ENCODE measurements around the gene NPHP4. TPM values are rescaled to one million over a fixed set of nuclear protein-coding genes. Genes with fewer than 3 reads are reported as not detected.
A peak's percentile ranks its signal among the peaks of the same experiment; 100 is the strongest.

The NPHP4 gene
- total and polyA plus RNA-seq, 9 of the 15 experiments (the other 6 are each of a cell fraction or from before 2014, with no cell fraction given) = 0.52 to 26.2 (median 6.7) TPM

DNA sequence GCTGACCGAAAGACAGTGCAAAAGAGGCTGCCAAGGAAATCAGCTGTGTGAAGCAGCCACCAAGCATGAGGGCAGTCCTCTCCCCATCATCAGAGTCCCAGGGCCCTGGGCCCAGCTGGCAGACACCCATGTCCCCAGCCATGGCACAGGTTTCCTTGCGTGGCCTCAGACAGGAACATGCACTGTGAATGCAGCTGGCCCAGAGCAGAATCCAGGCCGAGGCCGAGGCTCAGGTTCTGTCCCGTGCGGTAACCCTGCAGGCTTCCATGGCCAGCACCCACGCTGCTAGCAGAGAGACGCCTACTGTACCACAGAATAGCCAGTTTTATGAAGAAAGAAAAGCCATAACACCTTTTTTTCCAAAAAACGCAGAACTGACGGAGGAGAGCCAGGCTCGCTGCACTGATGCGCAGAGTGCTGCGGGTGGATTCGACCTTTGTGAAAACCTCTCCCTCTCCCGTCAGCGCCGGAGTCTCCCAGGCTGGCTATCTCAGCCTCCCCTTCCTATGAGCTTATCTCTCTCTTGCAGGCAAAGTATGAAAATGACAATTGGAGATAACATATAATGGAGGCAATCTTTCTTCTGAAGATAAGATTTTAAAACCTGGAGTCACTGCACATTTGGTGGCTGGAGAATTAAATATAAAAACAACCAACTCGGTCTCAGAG, 106.6 kb downstream of the NPHP4 start (continued):
- TF ChIP-seq, protein P1, sequence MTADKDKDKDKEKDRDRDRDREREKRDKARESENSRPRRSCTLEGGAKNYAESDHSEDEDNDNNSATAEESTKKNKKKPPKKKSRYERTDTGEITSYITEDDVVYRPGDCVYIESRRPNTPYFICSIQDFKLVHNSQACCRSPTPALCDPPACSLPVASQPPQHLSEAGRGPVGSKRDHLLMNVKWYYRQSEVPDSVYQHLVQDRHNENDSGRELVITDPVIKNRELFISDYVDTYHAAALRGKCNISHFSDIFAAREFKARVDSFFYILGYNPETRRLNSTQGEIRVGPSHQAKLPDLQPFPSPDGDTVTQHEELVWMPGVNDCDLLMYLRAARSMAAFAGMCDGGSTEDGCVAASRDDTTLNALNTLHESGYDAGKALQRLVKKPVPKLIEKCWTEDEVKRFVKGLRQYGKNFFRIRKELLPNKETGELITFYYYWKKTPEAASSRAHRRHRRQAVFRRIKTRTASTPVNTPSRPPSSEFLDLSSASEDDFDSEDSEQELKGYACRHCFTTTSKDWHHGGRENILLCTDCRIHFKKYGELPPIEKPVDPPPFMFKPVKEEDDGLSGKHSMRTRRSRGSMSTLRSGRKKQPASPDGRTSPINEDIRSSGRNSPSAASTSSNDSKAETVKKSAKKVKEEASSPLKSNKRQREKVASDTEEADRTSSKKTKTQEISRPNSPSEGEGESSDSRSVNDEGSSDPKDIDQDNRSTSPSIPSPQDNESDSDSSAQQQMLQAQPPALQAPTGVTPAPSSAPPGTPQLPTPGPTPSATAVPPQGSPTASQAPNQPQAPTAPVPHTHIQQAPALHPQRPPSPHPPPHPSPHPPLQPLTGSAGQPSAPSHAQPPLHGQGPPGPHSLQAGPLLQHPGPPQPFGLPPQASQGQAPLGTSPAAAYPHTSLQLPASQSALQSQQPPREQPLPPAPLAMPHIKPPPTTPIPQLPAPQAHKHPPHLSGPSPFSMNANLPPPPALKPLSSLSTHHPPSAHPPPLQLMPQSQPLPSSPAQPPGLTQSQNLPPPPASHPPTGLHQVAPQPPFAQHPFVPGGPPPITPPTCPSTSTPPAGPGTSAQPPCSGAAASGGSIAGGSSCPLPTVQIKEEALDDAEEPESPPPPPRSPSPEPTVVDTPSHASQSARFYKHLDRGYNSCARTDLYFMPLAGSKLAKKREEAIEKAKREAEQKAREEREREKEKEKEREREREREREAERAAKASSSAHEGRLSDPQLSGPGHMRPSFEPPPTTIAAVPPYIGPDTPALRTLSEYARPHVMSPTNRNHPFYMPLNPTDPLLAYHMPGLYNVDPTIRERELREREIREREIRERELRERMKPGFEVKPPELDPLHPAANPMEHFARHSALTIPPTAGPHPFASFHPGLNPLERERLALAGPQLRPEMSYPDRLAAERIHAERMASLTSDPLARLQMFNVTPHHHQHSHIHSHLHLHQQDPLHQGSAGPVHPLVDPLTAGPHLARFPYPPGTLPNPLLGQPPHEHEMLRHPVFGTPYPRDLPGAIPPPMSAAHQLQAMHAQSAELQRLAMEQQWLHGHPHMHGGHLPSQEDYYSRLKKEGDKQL (CRISPR knock-in tag; IDR thresholded peaks at IDR 0.05; ENCODE audit: borderline replicate concordance) = no peak
- peak; percentile 77; the same call in 1 of the 2 replicates for TF ChIP-seq MTA3 (IDR thresholded peaks at IDR 0.05; ENCODE audit: borderline replicate concordance)
- TF ChIP-seq RFX5 (IDR thresholded peaks at IDR 0.05; ENCODE audit: low read depth, low read length) = no peak
- TF ChIP-seq, protein P2, sequence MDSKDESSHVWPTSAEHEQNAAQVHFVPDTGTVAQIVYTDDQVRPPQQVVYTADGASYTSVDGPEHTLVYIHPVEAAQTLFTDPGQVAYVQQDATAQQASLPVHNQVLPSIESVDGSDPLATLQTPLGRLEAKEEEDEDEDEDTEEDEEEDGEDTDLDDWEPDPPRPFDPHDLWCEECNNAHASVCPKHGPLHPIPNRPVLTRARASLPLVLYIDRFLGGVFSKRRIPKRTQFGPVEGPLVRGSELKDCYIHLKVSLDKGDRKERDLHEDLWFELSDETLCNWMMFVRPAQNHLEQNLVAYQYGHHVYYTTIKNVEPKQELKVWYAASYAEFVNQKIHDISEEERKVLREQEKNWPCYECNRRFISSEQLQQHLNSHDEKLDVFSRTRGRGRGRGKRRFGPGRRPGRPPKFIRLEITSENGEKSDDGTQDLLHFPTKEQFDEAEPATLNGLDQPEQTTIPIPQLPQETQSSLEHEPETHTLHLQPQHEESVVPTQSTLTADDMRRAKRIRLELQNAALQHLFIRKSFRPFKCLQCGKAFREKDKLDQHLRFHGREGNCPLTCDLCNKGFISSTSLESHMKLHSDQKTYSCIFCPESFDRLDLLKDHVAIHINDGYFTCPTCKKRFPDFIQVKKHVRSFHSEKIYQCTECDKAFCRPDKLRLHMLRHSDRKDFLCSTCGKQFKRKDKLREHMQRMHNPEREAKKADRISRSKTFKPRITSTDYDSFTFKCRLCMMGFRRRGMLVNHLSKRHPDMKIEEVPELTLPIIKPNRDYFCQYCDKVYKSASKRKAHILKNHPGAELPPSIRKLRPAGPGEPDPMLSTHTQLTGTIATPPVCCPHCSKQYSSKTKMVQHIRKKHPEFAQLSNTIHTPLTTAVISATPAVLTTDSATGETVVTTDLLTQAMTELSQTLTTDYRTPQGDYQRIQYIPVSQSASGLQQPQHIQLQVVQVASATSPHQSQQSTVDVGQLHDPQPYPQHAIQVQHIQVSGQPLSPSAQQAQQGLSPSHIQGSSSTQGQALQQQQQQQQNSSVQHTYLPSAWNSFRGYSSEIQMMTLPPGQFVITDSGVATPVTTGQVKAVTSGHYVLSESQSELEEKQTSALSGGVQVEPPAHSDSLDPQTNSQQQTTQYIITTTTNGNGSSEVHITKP (IDR thresholded peaks at IDR 0.05; ENCODE audit: partially characterized antibody) = peak; percentile 32
- 0 out of 2 replicates have a peak, but pooled peaks have one; percentile 20 for TF ChIP-seq RAD51 (IDR thresholded peaks at IDR 0.05; ENCODE audit: borderline replicate concordance, low read depth)
- no peak for TF ChIP-seq FOXA3 (CRISPR knock-in tag; conservative IDR thresholded peaks at IDR 0.05 in 1 of 2, IDR thresholded peaks at IDR 0.05 in 1 of 2)
- TF ChIP-seq CBX5 (IDR thresholded peaks at IDR 0.05; ENCODE audit: borderline replicate concordance, low read depth) = no peak
- peak; percentile 34; the same call in 1 of the 2 replicates for TF ChIP-seq L3MBTL2 (IDR thresholded peaks at IDR 0.05)
- TF ChIP-seq MXI1 (IDR thresholded peaks at IDR 0.05; ENCODE audit: low read depth, low read length) = peak; percentile 44; the same call in 1 of the 2 replicates
- TF ChIP-seq SREBF1 (IDR thresholded peaks at IDR 0.05; ENCODE audit: borderline replicate concordance, low read depth, low read length) = no peak
- TF ChIP-seq ZNF384 (IDR thresholded peaks at IDR 0.05; ENCODE audit: low read depth, low read length) = 0 out of 2 replicates have a peak, but pooled peaks have one; percentile 22
- TF ChIP-seq CHD1 (IDR thresholded peaks at IDR 0.05; ENCODE audit: low read length) = no peak
- TF ChIP-seq, protein P3, sequence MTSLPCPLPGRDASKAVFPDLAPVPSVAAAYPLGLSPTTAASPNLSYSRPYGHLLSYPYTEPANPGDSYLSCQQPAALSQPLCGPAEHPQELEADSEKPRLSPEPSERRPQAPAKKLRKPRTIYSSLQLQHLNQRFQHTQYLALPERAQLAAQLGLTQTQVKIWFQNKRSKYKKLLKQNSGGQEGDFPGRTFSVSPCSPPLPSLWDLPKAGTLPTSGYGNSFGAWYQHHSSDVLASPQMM (CRISPR knock-in tag; IDR thresholded peaks at IDR 0.05) = no peak
- no peak for TF ChIP-seq ATF1 (CRISPR knock-in tag; IDR thresholded peaks at IDR 0.05)
- TF ChIP-seq ATF1 (tag; IDR thresholded peaks at IDR 0.05) = peak; percentile 51
- TF ChIP-seq, protein P4, sequence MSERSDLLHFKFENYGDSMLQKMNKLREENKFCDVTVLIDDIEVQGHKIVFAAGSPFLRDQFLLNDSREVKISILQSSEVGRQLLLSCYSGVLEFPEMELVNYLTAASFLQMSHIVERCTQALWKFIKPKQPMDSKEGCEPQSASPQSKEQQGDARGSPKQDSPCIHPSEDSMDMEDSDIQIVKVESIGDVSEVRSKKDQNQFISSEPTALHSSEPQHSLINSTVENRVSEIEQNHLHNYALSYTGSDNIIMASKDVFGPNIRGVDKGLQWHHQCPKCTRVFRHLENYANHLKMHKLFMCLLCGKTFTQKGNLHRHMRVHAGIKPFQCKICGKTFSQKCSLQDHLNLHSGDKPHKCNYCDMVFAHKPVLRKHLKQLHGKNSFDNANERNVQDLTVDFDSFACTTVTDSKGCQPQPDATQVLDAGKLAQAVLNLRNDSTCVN (CRISPR knock-in tag; IDR thresholded peaks at IDR 0.05) = no peak
- peak; percentile 77; the same call in 1 of the 2 replicates for TF ChIP-seq ZNF444 (CRISPR knock-in tag; IDR thresholded peaks at IDR 0.05)
